Glutamatergic neuron (in vitro differentiated cells): Measurements from ENCODE around the gene MRPL43. TPM values are rescaled to one million over a fixed set of nuclear protein-coding genes. Genes with fewer than 3 reads are reported as not detected.

ENCODE experiments used
- DNase-seq: peaks from one replicate; pipeline ENCODE4 v3.0.0; 2022
- H3K27ac Mint-ChIP-seq: one replicate; pipeline ENCODE4 v1.8.0; 2020; ENCODE audit warnings: mild to moderate bottlenecking, mixed read lengths, inconsistent platforms; ENCODE audit not compliant: unreplicated experiment
- H3K27me3 Mint-ChIP-seq: one replicate; pipeline ENCODE4 v1.8.0; 2020; ENCODE audit warnings: mild to moderate bottlenecking, moderate library complexity, mixed read lengths, inconsistent platforms; ENCODE audit not compliant: unreplicated experiment
- H3K36me3 Mint-ChIP-seq: one replicate; pipeline ENCODE4 v1.8.0; 2020; ENCODE audit warnings: mild to moderate bottlenecking, mixed read lengths, inconsistent platforms; ENCODE audit not compliant: unreplicated experiment
- H3K4me1 Mint-ChIP-seq: one replicate; pipeline ENCODE4 v1.8.0; 2020; ENCODE audit warnings: mild to moderate bottlenecking, low read depth, mixed read lengths, inconsistent platforms; ENCODE audit not compliant: unreplicated experiment
- H3K4me3 Mint-ChIP-seq: one replicate; pipeline ENCODE4 v1.8.0; 2020; ENCODE audit warnings: mild to moderate bottlenecking, mixed read lengths, inconsistent platforms; ENCODE audit not compliant: unreplicated experiment
- H3K9me3 Mint-ChIP-seq: one replicate; pipeline ENCODE4 v1.8.0; 2020; ENCODE audit warnings: mild to moderate bottlenecking, moderate library complexity, mixed read lengths, inconsistent platforms; ENCODE audit not compliant: unreplicated experiment
- CTCF ChIP-seq: fragments of 200-600 bp; sonication (generic); IDR thresholded peaks from one replicate; pipeline ENCODE4 v1.5.0; 2021; ENCODE audit not compliant: partially characterized antibody, unreplicated experiment
- total RNA-seq: library from RNA; stranded (reverse); fragmentation: NEBNext Ultra II Directional; extraction: Animal tissue kit (Norgen Biotek cat#: 25700); gene quantifications from one replicate; pipeline ENCODE4 v1.2.1, GENCODE V29; 2021; ENCODE audit not compliant: unreplicated experiment

MRPL43 gene
- total RNA-seq, 1 donor from 2014 or later: 58.2 TPM

GRCh38 chr10:100966887-100967286 is 20.4 kb downstream of the MRPL43 start:
- peaks cover 5% of the 10 kb centered on the region for H3K27me3 Mint-ChIP-seq

GRCh38 chr10:100965820-100966219 is 21.5 kb downstream of the MRPL43 start:
- Mint-ChIP-seq H3K27ac (no peak overlapping the region), H3K9me3 (peaks cover 6% of the 10 kb centered on the region), H3K36me3 (no peaks in the 10 kb centered on the region), H3K27me3 (peaks cover 5% of the 10 kb centered on the region), H3K4me1 (peaks cover 6% of the 10 kb centered on the region), H3K4me3 (no peak overlapping the region)
- no peak for TF ChIP-seq CTCF
- DNase-seq: no peak

More at GRCh38 chr10:100966887-100967286, 20.4 kb downstream of the MRPL43 start:
- H3K27ac Mint-ChIP-seq: no peak overlapping the region
- no peak for TF ChIP-seq CTCF
- peaks cover 8% of the 10 kb centered on the region for H3K9me3 Mint-ChIP-seq
- no peaks in the 10 kb centered on the region for H3K36me3 Mint-ChIP-seq
- no peak for DNase-seq
- H3K4me3 Mint-ChIP-seq: no peak overlapping the region
- H3K4me1 Mint-ChIP-seq: peaks cover 13% of the 10 kb centered on the region

GRCh38 chr10:100963826-100964225 is 23.5 kb downstream of the MRPL43 start:
- no peak for TF ChIP-seq CTCF
- Mint-ChIP-seq H3K4me3 (no peak overlapping the region), H3K36me3 (no peaks in the 10 kb centered on the region), H3K9me3 (peaks cover 6% of the 10 kb centered on the region), H3K4me1 (no peaks in the 10 kb centered on the region), H3K27me3 (peaks cover 5% of the 10 kb centered on the region), H3K27ac (no peak overlapping the region)
- no peak for DNase-seq

- no peaks in the 10 kb centered on the region for H3K27me3 Mint-ChIP-seq
- H3K4me1 Mint-ChIP-seq: no peaks in the 10 kb centered on the region
- no peaks in the 10 kb centered on the region for H3K9me3 Mint-ChIP-seq
- H3K4me3 Mint-ChIP-seq: no peak overlapping the region
- no peak for TF ChIP-seq CTCF
- no peak for DNase-seq
- H3K27ac Mint-ChIP-seq: no peak overlapping the region
- H3K36me3 Mint-ChIP-seq: no peaks in the 10 kb centered on the region
Measured at GRCh38 chr10:100962351-100963080, 24.8 kb downstream of the MRPL43 start.

GRCh38 chr10:100960251-100960650 is 27.0 kb downstream of the MRPL43 start:
- Mint-ChIP-seq H3K4me3 (no peak overlapping the region), H3K27me3 (no peaks in the 10 kb centered on the region), H3K36me3 (no peaks in the 10 kb centered on the region), H3K9me3 (no peaks in the 10 kb centered on the region), H3K4me1 (no peaks in the 10 kb centered on the region), H3K27ac (no peak overlapping the region)
- no peak for DNase-seq
- no peak for TF ChIP-seq CTCF
